HL-60 (cell line): ENCODE results near the gene MAP2K4.

Experiments
- CTCF ChIP-seq: IDR thresholded peaks from one replicate; pipeline ENCODE4 v1.5.1; 2011; ENCODE audit warnings: low read length, control low read depth, inconsistent platforms; ENCODE audit not compliant: insufficient read depth
- GABPA ChIP-seq: IDR thresholded peaks from 2 replicates; pipeline ENCODE4 v1.6.1; 2012; ENCODE audit warnings: low read depth
- POLR2AphosphoS5 ChIP-seq: IDR thresholded peaks from 2 replicates; pipeline ENCODE4 v1.6.1; 2012; ENCODE audit warnings: low read depth
- REST ChIP-seq: IDR thresholded peaks from 2 replicates; pipeline ENCODE4 v1.6.1; 2012; ENCODE audit warnings: low read depth; ENCODE audit not compliant: insufficient replicate concordance

GRCh38 chr17:12077773-12078172, 57.1 kb downstream of the MAP2K4 start:
- no peak for TF ChIP-seq CTCF
- TF ChIP-seq GABPA: no peak
- no peak for TF ChIP-seq REST
- TF ChIP-seq POLR2AphosphoS5: no peak
